ENCODE data around the gene GPS2.

DNA sequence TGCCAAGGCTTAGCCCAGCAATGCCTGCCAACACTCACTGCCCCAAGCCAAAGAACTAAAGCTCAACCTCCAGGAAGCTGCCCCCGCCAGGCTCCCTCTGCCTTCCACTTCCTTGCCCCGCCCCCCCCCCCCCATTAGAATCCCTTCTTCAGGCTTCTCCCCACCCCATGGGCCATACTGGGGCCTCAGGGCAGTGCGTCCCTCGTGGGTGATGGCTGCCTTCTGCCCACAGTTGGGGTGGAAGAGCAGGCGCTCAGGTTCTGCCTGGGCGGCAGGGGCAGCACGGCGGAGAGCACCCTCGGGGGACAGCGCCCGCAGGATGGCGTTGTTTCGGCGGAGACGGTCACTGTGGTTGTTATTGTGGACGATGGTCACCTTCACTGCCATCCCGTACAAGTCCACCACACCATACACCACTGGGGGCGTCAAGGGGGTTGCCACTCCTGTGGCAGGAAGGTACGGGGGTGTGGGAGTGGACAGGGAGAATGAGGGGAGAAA is 9.9 kb upstream of the GPS2 start:
- TF ChIP-seq POLR2A (IDR thresholded peaks at IDR 0.05) (no peak), CTCF (IDR thresholded peaks at IDR 0.05 in 8 of 11, conservative IDR thresholded peaks at IDR 0.05 in 3 of 11) (no peak), POLR2AphosphoS5 (IDR thresholded peaks at IDR 0.05) (no peak)

Measured in spleen (tissue), 7 donors.